GM12874 (cell line): Measurements from ENCODE around the gene SPINDOC.

Experiments
- CTCF ChIP-seq: IDR thresholded peaks from 2 replicates; pipeline ENCODE4 v1.5.1; 2011; ENCODE audit warnings: low read depth, mild to moderate bottlenecking, control low read depth, low read length, moderate library complexity; ENCODE audit not compliant: insufficient read depth

Gene SPINDOC

GRCh38 chr11:63844836-63845235 lies 31.6 kb downstream of the SPINDOC start:
- TF ChIP-seq CTCF: no peak

GRCh38 chr11:63845303-63845702 lies 32.0 kb downstream of the SPINDOC start:
- TF ChIP-seq CTCF: no peak

- TF ChIP-seq CTCF: no peak
Measured at GRCh38 chr11:63845911-63846310, 32.7 kb downstream of the SPINDOC start.

GRCh38 chr11:63846897-63847296 lies 33.6 kb downstream of the SPINDOC start:
- no peak for TF ChIP-seq CTCF

GRCh38 chr11:63847363-63847762 lies 34.1 kb downstream of the SPINDOC start:
- no peak for TF ChIP-seq CTCF

- TF ChIP-seq CTCF: no peak
Measured at GRCh38 chr11:63849691-63850090, 36.4 kb downstream of the SPINDOC start.

- TF ChIP-seq CTCF: no peak
Measured at GRCh38 chr11:63850920-63851319, 37.7 kb downstream of the SPINDOC start.

GRCh38 chr11:63851364-63851763 lies 38.1 kb downstream of the SPINDOC start:
- no peak for TF ChIP-seq CTCF
